GM18951 (cell line): ENCODE data around the gene SNX6.
A peak's percentile ranks its signal among the peaks of the same experiment; 100 is the strongest.
"Not testable (repeated sequence)": the region's sequence is repeated elsewhere in the genome, so short reads cannot be mapped to it uniquely, and the experiment has no call there.

Experiments used
- POLR2A ChIP-seq: IDR thresholded peaks from 4 replicates; pipeline ENCODE4 v1.6.1; 2011; ENCODE audit warnings: mild to moderate bottlenecking; ENCODE audit not compliant: insufficient read length, insufficient read depth; ENCODE audit errors: extremely low read depth
- in situ Hi-C: fragments of 300-500 bp; cut with MboI; formaldehyde crosslinking; loops from one replicate; pipeline ENCODE4 v1.12.0; 2022; ENCODE audit warnings: low sequenced_read_pairs, mixed read lengths, inconsistent platforms; ENCODE audit not compliant: unreplicated experiment

Gene SNX6

DNA sequence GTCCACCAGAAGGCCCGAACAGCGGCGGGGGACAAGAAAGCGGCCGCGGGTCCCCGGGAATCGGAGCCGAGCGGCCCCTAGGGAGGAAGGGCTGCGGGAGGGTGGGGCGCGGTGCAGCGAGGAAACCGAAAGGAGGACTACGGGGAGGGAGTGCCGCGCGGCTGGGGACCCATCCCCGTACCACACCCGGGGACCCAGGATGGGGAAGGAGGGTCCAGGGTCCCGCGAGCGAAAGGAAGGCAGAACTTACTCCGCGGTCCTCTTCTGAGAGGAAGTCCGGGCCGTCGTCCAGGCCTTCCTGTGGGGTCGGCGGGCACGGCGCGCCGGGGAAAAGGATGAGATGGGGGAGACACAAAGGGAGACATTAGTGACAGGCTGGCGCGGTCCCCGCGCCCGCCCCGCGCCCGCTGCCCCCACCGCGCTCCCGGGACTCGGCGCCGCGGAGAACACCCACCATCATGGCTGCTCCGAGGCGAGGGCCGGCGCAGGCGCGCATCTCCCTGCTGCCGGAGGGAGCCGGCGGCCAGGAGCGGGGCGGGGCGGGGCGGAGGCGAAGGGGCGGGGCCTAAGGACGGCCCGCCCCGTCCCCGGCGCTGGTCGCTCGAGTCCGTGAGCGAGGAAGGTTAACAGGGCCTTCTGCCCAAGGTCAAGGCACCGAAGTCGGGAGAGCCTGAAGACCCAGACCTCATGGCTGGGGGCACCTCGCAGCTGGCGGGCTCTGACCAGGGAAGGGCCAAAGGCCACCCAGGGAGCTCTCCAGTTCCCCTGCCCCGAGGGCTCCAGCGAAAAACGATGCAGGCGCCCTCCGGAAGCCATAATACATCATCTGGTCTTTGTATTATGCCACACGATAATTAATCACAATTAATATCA lies at the start of gene SNX6:
Gene SNX6, minus strand, starts transcription at position 492 of the 873 bp plus-strand sequence. Its CDS starts 32 bp downstream, at position 460.
- peak; percentile 81 for TF ChIP-seq POLR2A
- in situ Hi-C loops: no loop called here

DNA sequence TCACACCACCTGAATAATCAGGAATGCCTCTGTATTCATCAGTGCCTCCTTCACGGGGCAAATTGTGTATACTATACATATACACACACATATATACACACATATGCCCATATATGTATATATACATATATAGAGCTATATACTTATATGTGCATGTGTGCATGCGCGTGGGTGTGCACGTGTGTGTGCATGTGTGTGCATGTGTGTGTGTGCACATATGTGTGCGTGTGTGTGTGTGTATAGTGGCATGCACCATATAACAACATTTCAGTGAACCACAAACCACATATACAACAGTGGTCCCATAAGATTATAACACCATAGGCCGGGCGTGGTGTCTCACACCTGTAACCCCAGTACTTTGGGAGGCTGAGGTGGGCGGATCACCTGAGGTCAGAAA lies 48.8 kb upstream of the SNX6 start:
- no peak for TF ChIP-seq POLR2A
- in situ Hi-C loops: loop anchor here (10.0 kb wide), 1 partner anchor 736 kb away; no protein-coding TSS in a partner anchor

DNA sequence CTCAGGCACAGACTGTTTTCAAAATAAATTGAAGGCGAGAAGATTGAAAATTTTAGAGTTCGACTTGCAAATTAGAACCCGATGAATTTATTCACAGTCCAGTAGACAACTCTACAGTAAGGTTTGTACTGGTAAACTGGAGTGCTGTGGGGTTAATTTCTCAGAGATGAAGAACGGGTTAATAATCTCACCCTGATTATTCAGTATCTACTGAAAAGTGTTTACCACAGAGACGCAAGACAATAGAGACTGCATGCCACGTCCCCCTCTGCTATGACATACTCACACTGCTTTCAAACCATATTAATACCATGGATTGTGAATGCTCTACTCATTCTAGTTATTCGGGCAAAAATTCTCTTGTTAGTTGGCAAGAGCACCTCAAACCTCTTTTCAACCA lies 48.4 kb upstream of the SNX6 start:
- in situ Hi-C loops: loop anchor here (10.0 kb wide), 1 partner anchor 736 kb away; no protein-coding TSS in a partner anchor
- TF ChIP-seq POLR2A: no peak

DNA sequence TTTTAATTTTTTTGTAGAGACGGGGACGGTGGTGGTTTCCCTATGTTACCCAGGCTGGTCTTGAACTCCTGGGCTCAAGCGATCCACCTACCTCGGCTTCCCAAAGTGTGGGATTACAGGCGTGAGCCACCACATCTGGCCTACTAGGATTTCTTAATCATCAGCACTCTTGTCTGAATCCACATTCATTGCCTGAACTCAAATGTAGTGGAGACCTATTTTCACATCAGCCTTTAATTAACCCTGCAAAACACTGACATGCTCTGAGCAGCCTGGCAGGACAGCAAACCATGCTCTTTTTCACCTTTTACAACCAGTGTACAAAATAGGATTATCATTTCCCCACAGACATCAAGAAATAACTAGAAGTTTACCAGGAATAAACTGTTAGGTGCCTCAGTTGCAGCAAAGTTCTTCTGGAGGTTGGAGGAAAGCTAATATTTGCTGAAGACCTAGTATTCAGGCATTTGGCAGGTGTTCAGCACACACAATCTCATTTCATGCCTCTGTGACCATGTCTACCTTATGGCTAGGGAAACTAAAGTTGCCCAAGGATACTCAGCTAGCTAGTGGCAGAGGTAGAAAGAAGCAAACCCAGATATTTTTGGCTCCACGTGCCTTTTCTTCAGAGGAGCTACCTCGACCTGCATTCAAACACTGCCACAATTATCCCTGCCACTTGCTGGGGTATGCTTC lies 46.7 kb upstream of the SNX6 start:
- TF ChIP-seq POLR2A: no peak
- in situ Hi-C loops: loop anchor here (10.0 kb wide), 1 partner anchor 738 kb away; no protein-coding TSS in a partner anchor

DNA sequence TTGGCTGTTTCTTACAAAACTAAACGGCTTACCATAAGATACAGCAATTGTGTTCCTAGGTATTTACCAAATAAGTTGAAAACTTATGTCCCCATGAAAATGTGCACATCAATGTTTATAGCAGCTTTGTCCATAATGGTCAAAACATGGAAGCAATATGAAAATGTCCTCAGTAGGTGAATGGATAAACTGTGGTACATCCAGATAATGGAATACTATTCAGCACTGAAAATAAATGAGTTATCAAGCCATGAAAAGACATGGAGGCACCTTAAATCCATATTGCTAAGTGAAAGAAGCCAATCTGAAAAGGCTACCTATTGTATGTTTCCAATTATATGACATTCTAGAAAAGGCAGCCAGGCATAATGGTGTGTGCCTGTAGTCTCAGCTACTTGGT lies 43.8 kb upstream of the SNX6 start:
- no peak for TF ChIP-seq POLR2A
- in situ Hi-C loops: loop anchor here (5.0 to 10.0 kb wide), 2 partner anchors 44 to 741 kb away; no protein-coding TSS in a partner anchor

DNA sequence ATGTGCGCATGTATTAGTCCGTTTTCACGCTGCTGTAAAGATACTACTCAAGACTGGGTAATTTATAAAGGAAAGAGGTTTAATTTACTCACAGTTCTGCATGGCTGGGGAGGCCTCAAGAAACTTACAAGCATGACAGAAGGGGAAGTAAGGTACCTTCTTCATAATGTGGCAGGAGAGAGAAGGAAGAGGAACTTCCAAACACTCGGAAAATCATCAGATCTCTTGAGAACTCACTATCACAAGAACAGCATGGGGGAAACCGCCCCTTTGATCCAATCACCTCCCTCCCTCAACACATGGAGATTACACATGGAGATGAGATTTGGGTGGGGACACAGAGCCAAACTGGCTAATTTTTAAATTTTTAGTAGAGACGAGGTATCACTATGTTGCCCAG lies 41.8 kb upstream of the SNX6 start:
- TF ChIP-seq POLR2A: no peak
- in situ Hi-C loops: loop anchor here (5.0 to 10.0 kb wide), 2 partner anchors 46 to 743 kb away; no protein-coding TSS in a partner anchor

DNA sequence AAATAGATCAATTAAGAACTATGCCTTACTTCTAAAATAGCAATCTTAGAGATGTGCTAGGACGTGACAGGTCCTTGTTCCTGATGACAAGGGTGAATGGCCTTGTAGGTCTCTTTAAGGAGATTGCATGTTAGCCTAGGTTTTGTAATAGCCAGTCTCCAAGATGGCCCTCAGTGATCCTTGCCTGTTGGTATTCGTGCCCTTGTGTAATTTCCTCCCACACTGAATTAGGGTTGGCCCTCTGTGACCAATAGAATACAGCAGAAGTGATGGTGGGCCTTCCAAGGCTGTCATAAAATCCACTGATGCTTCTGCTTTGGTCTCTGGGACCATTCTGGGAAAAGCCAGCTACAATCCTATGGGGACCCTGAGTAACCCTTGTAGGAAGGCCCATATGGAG lies 38.2 kb upstream of the SNX6 start:
- TF ChIP-seq POLR2A: no peak
- in situ Hi-C loops: no loop called here

DNA sequence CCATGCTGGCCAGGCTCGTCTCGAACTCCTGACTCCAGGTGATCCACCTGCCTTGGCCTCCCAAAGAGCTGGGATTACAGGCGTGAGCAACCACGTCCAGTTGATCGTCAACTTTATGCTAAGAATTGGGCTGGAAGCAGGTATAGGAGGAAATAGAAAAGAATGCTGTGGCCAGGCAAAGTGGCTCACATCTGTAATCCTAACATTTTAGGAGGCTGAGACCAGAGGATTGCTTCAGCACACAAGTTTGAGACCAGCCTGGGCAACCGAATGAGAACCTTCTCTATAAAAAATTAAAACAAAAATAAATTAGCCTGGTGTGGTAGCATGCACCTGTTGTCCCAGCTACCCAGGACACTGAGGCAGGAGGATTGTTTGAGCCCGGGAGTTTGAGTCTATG lies 37.1 kb upstream of the SNX6 start:
- in situ Hi-C loops: no loop called here
- TF ChIP-seq POLR2A: no peak

DNA sequence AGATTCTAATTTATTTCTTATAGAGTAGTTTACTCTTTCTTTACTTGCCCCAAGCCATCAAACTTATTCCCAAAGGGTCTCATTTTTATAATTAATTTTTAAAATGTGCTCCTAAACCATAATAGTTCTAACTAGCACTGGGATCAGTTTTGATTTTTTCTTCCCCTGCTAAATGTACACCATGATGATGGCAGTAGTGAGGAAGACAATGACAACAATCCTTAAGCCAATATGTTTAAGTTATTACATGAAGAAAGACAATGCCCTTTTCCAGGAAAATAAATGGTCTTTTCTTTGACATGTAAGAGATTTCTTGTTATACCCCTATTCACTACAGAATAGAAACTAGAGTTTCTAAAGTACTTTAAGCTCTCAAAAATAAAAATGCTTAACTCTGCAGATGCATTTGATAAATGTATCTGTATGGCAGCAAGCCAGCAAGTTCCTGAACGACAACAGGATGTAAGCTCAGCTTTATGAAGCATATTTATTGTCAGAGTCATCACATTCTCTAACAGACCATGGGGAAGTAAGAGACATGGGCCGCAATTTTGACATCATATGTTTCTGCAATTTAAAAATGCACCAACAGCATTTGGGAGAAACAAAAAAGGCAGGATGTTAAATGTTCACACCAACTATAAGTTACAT lies 36.0 kb upstream of the SNX6 start:
- no peak for TF ChIP-seq POLR2A
- in situ Hi-C loops: no loop called here

DNA sequence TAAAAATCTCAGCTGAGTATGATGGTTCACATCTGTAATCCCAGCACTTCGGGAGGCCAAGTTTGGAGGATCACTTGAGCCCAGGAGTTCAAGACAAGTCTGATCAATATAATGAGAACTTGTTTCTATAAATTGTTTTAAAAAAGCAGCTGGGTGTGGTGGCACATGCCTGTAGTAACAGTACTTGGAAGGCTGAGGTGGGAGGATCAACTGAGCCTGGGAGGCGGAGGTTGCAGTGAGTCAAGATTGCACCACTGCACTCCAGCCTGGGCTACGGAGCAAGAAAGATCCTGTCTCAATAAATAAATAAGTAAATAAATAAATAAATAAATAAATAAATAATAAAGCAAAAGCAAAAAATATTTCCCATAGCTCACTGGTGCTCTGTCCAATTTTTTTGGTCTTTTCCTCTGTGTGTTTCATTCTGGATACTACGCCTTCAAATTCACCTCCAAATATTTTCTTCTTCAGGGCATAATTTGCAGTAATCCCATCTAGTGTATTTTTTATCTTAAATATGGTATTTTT lies 32.7 kb upstream of the SNX6 start:
- in situ Hi-C loops: no loop called here
- no peak for TF ChIP-seq POLR2A

DNA sequence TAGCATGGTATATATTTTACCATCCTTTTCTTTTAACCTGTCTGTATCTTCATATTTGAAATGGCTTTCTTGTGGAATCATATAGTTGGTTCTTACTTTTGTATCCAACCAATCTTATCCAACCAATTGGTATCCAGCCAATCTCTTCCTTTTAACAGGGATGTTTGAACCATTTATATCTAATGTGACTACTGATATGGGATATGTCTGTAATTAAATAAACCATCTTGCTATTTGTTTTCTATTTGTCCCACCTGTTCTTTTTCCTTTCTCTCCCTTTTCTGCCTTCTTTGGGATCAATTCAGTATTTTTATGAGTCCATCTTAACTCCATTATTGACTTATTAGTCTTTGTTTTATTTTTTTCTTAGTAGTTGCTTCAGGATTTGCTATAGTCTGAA lies 30.8 kb upstream of the SNX6 start:
- no peak for TF ChIP-seq POLR2A
- in situ Hi-C loops: no loop called here

DNA sequence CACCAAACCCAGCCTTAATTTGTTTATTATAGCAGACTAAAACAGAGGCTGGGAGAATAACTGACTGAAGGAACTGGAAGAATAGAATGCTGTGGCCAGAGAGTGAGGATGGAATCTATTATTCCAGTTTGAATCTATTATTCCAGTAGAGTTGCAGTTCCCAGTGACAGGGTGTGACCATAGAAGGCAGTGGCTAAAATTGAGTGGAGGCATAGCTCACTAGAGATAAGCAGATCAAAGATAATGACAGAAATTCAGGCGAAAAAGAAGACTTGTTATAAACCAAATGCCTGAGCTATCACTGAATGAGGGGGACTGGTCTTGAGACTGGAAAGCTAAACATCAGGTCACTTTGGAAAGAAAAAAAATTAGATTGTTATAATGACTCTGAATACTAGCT lies 26.0 kb upstream of the SNX6 start:
- in situ Hi-C loops: no loop called here
- no peak for TF ChIP-seq POLR2A

DNA sequence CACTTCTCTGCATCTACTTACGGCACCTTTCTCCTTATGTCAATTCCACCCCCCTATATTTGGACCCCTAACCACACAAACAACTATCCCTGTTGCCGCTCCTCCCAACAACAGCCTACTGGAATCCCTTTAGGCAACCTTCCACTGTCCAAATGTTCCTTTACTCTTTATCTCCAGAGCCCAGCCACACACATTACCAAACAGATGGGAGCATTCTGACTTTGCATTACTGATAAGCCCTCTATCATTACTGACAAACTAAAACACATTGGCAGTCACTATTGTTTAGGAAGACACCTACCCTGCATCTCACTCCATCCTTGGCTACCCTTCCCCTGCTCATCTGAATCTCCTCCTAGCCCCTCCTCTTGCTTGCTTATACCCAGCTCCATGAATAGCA lies 23.1 kb upstream of the SNX6 start:
- in situ Hi-C loops: not testable (repeated sequence)

DNA sequence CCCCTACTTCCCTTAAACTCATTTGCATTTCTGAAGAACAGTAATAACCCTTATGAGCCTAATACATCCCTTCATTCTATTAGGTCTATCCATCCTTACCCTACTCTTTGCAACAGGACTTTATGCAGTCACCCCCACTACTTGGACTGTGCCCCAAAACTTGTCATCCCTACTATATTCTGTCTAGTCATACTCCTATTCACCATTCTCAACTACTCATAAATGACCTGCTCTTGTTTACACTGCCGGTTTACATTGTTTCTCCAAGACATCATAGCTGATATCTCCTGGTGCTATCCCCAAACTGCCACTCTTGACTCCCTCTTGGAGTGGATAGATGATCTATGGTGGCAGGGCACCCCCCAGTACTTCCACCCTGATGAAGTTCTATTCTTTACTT lies 22.4 kb upstream of the SNX6 start:
- in situ Hi-C loops: not testable (repeated sequence)
